Stimulated activated CD8-positive, alpha-beta memory T cell treated with anti-CD3 and anti-CD28 coated beads, Interleukin-4, amount 100 ng/mL, for 1 hour (primary cell): ENCODE measurements around the gene TBCA.

Experiments used
- DNase-seq, 2 donors: peaks; one replicate each; pipeline ENCODE4 v3.0.0-alpha.2; 2020; ENCODE audit warnings: low read depth in 2 of 2, low spot score in 1 of 2

TBCA gene, protein sequence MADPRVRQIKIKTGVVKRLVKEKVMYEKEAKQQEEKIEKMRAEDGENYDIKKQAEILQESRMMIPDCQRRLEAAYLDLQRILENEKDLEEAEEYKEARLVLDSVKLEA

DNA sequence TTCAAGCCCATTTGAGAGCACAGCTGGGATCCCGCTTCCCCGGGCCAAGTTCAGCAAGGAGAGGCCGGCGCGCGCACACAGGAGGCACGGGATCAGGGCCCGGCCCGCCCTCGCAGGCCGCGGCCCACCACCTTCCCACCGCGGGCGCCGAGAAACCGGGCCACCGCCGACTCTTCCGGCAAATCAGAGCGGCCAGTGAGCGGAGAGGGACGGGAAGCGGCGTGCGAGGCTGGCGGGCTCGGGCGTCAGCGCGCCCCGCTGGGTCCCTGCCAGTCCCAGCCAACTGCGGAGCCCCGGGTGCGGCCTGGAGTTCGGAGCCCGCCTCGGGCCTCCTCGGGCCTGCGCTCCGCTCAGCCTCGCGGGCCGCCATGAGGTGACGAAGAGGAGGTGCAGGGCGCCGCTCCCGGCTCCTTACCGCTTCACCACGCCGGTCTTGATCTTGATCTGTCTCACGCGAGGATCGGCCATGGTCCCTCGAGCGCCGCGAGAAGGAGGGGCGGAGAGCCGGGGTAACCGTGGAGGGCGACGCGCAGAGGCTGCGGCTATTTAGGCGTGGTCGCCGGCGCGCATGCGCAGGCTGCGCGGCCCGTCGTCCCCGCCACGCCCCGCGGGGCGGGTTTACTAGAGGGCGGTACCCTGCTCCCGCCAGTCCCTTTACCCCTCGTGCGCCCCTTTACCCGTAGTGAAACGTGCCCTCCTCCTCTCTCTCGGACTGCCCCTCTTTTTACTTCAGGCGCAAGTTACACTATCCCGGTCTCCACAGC, at the start of gene TBCA:
Gene TBCA (minus strand): TSS at position 550 of the 764 bp plus-strand sequence. CDS start 82 bp downstream, at position 468.
- DNase-seq: peak; percentile 76 to 84

DNA sequence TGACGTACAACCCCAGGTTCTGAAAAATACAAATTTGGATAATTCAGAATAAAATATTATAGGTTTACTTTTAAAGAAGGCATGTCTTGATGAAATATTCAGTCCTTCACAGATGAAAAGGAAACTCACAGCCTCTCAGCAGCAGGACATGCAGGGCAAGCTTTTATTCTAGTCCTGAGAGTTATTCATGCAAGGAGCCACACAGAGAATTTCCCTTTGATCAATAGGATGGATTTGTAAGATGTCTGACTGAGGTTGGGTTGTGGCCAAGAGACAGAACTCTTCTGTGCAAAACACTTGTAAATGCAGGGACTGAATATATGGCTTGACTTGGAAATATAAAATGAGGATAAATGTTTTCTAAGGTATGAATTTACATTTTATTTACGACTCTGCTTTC, 48.8 kb upstream of the TBCA start:
- no peak for DNase-seq

DNA sequence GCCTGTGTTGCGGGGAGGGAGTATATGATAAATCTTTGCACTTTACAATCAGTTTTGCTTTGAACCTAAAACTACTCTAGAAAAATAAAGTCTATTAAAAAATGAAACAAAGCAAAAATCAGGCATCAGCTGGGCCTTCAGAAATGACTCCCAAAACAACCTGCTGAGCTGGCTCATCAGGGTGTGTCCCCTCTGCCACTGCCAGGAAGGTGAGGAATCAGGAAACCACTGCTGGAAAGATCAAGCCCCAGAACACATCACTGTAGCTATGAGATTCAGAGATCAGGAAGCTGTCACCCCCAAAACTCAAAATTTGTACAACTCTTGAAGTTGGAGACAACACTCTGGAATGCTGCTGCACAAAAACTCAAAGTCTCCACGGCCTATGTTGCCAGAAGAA, 40.5 kb upstream of the TBCA start:
- no peak for DNase-seq

DNA sequence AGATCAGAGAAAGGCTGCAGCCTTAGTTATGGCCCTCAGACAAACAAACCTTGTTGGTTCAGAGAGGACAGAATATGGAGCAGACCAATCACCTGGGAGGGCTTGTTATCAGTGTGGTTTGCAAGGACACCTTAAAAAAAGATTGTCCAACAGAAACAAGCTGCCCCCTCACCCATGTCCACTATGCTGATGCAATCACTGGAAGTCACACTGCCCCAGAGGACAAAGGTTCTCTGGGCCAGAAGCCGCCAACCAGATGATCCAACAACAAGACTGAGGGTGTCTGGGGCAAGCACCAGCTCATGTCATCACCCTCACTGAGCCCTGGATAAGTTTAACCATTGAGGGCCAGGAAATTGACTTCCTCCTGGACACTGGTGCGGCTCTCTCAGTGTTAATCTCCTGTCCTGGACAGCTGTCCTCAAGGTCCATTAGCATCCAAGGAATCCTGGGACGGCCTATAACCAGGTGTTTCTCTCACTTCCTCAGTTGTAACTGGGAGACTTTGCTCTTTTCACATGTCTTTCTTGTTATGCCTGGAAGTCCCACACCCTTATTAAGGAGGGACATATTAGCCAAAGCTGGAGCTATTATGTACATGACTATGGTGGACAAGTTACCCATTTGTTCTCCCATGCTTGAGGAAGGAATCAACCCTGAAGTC, 36.9 kb upstream of the TBCA start:
- DNase-seq: no peak

DNA sequence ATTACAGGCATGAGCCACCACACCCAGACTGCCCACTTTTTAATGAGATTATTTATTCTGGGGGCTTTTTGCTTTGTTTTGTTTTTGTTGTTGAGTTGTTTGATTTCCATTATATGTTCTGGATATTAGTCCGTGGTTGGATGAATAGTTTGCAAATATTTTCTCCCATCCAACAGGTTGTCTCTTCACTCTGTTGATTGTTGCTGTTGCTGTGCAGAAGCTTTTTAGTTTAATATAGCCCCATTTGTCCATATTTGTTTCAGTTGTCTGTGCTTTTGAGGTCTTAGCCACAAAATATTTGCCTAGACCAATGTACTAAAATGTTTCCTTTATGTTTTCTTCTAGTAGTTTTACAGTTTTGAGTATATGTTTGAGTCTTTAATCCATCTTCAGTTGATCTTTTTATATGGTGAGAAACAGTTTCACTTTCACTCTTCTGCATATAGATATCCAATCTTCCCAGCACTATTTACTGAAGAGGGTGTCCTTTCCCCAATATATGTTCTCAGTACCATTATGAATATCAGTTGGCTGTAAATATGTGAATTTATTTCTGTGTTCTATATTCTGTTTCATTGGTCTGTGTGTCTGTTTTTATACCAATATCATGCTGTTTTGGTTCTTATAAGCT, 30.2 kb upstream of the TBCA start:
- DNase-seq: no peak

DNA sequence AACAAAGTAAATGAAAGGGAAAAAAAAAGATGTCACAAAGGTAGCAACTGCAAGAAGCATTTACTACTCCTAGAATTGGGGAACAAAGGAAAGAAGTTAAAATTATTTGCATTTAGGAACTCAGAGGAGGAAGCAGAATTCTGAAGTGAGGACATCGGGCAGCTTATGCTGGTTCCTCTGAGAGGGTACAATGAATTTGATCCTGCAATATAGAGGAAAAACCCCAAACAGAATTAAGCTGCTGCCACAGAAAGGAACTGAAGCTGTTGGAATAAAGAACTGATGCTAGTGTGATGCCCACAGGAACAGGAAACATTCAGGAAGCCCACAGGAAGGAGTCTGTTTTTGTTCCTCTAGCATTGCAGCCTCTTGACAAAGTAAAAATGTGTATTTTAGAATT, 22.3 kb upstream of the TBCA start:
- DNase-seq: no peak

DNA sequence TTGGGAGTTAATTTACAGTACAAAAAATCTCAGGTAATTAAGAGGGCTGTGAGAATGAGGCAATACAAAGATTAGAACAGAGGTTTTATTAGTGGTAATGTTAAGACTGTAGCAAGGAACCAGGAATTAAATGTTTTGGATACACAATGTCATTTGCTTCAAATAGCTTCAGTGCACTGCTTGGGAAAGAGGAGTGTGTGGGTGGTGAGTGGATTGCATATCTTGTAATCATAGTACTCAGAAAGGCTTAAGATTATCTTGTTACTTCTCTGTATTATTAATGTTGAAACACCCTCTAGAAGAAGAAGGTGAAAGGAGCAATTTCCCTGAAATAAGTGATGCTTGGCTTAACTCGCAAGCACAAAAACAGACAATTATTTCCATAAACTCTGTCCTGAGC, 21.0 kb upstream of the TBCA start:
- no peak for DNase-seq

DNA sequence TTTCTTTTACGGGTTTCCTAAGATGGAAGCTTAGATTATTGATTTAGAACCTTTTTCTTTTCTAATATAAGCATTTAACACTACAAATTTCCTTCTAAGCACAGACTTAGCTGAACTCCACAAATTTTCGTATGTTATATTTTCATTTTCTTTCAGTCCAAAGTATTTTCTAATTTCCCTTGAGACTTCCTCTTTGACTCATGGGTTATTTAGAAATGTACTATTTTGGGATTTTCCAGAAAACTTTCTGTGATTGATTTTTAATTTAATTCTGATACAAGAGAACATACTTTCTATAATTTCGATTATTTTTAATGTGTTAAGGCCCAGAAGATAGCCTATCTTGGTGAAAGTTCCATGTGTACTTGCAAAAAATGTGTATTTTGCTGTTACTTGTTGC, 19.7 kb upstream of the TBCA start:
- no peak for DNase-seq

DNA sequence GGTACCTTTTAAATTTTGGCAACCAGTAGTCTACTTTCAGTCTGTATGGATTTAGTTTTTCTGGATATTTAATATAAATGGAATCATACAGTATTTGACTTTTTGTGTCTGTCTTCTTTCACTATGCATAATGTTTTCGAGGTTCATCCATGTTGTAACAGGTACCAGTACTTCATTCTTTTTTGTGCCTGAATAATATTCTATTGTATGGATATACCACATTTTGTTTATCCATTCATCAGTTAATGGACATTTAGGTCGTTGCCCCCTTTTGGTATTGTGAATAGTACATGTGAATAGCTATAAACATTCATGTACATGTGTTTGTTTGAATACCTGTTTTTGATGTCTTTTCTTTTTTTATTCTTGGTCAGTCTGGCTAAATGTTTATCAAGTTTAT, 19.1 kb upstream of the TBCA start:
- no peak for DNase-seq

DNA sequence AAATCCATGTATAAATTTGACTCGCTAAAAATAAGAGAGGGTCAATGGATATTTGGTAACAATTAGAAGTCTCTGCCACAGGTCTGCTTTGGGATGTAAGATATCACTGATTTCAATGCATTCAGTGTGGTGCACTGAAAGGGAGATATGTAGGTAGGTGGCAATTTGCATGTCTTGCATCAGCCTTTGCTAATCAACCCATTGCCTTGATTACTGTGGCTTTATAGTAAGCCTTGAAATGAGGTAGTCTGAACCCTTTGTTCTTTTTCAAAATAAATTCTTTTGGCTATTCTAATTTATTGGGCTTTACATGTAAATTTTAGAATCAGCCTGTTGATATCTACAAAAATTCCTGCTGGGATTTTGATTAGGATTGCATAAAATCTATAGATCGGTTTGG, 15.8 kb upstream of the TBCA start:
- no peak for DNase-seq

DNA sequence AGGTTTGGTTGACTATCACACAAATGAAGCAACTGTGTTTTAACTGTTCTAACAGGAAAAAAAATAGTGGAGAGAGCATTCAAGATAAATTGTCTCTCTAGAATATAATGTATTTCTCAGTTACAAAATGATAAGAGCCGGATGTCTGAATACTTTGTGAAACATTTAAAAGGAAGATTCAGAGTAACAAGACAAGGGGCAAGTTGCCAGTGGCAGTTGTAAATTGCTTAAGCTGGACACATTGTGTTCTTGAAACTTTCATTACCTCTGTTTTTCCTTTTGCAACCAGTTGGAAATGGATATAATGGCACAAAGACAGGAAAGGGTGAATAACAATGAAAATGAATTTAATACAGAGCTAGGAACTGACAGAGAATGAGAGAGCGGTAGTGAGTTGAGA, 15.2 kb upstream of the TBCA start:
- DNase-seq: no peak

DNA sequence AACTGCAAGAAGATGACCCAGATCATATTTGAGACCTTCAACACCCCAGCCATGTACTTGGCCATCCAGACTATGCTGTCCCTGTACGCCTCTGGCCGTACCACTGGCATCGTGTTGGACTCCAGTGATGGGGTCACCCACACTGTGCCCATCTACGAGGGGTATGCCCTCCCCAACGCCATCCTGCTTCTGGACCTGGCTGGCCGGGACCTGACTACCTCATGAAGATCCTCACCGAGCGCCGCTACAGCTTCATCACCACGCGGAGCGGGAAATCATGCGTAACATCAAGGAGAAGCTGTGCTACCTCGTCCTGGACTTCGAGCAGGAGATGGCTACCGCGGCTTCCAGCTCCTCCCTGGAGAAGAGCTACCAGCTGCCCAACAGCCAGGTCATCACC, 9.1 kb upstream of the TBCA start:
- no peak for DNase-seq

DNA sequence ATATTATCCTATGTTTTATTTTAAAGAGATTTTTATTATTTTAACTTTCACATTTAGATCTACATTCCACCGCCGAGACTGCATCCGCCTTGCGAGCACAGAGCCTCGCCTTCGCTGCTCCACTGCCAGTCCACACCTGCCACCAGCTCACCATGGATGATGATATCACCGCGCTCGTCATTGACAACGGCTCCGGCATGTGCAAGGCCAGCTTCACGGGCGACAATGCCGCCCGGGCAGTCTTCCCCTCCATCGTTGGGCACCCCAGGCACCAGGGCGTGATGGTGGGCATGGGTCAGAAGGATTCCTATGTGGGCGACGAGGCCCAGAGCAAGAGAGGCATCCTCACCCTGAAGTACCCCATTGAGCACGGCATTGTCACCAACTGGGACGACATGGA, 8.6 kb upstream of the TBCA start:
- no peak for DNase-seq

DNA sequence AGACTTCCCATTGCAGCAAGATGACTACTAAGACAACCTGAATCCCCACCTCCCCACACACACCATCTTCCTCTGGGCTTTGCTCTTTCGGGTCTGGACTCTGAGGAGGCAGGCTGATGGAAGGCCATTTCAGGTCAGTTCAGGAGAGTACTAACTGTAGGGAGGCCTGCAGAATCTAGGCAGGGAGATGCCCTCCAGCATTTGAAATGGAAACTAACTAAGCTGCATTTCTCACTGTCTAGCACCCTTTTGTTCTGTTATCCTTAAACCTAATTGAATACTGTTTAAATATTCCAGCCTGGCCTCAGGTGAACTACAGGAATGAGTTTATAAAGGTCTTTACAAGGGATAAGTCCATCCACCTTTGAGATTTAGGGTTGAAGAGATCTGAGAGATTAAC, 4.9 kb upstream of the TBCA start:
- no peak for DNase-seq

DNA sequence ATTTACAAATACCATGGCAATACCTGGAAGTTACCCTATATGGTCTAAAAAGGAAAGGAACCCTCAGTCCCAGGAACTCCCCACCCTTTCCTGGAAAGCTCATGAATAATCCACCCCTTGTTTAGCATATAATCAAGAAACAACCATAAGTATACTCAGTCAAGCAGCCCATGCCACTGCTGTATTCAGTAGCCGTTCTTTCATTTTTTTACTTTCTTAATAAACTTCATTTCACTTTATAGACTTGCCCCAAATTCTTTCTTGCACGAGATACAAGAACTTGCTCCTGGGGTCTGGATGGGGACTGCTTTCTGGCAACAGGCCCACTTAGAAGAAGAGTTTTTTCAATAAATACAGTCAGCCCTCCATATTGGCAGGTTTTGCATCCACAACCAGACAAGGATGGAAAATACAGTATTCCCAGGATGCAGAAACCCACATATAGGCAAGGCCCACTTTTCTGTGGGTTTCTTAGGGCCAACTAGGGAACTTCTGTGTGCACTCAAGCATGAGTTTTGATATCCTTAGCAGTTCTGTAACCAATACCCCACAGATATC, 2.8 kb upstream of the TBCA start:
- no peak for DNase-seq

DNA sequence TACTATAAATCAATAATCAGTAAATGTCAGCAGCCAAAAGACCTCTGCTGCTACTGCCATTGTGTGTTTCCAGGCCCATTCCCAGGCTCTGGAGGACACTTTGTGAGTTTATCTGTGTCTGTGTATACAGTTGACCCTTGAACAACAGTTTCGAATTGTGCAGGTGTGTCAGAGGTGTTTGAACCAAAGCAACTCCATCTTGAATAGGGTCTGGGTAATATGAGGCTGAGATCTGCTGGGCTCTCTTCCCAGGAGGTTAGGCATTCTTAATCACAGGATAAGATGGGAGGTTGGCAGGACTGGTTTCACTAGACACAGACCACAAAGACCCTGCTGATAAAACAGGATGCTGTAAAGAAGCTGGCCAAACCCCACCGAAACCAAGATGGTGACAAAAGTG, 2.3 kb upstream of the TBCA start:
- DNase-seq: no peak

DNA sequence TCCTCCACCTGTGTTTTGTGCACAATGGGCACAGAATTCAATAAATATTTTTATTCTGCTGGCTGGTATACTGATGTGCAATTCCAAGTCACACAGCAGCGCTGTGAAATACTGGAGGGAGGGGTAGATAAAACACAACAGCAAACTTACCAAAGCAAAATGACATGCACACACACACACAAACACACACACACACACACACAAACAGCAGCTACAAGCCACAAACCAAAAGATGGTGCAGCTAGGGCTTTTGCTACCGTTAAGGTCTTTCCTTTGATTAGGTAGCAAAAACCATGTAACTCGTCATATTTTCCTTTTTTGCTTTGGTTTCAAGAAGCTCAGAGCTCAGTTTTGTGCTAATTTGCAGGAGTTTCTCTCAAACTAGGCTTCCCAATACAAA, 1.8 kb upstream of the TBCA start:
- DNase-seq: no peak

DNA sequence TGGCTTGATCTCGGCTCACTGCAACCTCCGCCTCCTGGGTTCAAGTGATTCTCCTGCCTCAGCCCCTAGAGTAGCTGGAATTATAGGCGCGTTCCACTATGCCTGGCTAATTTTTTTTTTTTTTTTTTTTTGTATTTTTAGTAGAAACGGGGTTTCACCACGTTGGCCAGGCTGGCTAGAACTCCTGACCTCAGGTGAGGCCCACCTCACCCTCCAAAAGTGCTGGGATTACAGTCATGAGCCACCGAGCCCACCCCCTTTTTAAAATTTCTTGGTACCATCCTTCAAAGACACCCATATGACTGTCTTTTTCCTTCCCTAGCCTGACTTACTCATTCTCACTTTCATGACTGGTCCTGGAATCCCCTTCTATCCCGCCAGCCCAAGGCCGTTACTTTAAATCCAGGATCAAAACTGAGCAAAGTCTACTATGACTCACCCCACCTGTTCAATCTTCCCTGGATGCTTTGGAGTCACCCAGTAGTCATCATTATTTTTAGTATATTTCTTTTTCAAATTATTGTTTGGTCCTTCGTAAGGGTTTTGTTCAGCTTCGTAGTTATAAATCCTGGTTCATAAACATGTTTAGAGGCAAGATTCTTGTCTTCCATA, 1.2 kb upstream of the TBCA start:
- DNase-seq: no peak

DNA sequence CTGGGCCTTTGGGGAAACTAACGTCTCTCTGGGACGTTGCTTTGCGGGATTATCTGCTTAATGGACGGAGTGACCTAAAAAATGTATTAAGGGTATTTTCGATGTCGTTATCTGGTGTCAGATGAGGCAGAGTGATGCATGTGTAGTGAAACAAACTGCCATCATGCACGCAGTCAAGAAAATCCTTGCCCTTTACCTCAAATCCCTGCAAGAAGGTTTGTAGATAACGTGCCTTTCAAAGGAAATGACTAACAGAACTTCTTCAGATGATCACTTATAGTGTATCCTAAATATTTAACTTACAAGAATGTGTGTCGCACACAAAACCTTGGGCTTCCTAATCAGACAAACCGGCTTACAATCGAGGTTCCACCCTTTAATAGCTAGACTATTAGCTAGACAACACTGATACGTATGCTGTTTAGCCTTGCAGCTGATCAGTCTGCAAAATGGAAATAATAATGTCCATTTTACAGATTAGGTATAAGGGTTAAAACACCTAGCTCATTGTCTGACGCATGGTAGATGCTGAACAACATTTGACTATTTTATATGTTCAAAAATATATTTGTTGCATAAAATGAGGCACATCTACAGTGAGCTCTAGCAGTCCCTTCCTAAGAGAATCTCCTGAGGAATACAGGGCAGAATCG, 541 bp upstream of the TBCA start:
- DNase-seq: no peak

DNA sequence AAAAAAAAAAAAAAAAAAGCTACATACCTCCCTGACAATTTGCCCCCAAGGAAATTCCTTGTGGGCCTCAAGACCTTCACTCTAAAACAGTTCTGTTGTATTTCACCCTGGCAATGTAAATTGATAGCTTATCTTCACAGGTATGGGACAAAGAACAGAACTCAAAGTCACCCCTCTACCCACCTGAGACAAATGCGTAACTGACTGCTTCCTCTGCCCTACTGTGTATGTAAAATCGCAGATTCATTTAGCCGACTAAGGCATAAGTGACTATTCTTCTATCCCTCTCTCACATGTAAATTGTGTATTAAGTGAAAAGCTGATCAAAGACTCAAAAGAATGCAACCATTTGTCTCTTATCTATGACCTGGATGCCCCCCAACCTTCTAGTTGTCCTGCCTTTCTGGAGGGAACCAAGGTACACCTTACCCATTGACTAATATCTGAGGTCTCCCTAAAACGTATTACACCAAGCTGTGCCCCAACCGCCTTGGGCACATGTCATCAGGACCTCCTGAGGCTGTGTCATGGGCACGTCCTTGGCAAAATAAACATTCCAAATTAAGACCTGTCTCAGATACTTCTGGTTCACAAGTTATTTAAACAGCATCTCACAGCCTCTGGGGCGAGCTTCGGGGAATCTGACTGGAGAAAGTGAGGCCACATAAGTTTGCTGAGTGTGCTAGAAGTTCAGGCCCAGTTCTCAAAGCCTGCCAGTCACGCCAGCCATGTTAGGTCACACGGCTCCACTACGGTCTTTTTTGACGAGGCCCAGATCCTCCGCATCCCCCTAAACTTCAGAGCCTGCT, 954 bp downstream of the TBCA start:
- DNase-seq: no peak
